Right kidney (tissue), 1 donor: ENCODE results near the gene ACSL6.

Source experiments
- DNase-seq: peaks from one replicate; pipeline ENCODE4 v3.0.0-alpha.2; 2016

The ACSL6 gene

GRCh38 chr5:131999441-132000240 lies 11.8 kb downstream of the ACSL6 start:
- DNase-seq, result no peak

GRCh38 chr5:131999041-131999440 lies 12.4 kb downstream of the ACSL6 start:
- DNase-seq, result no peak

GRCh38 chr5:131998431-131999040 lies 12.9 kb downstream of the ACSL6 start:
- no peak for DNase-seq

GRCh38 chr5:131997727-131998117 lies 13.7 kb downstream of the ACSL6 start:
- no peak for DNase-seq

GRCh38 chr5:131997026-131997726 lies 14.3 kb downstream of the ACSL6 start:
- DNase-seq, result no peak

- DNase-seq, result no peak
Measured at GRCh38 chr5:131996210-131997025, 15.0 kb downstream of the ACSL6 start.

- no peak for DNase-seq
Measured at GRCh38 chr5:131994533-131995226, 16.8 kb downstream of the ACSL6 start.

- DNase-seq, result no peak
Measured at GRCh38 chr5:131994090-131994489, 17.4 kb downstream of the ACSL6 start.

GRCh38 chr5:131993676-131994075 lies 17.8 kb downstream of the ACSL6 start:
- no peak for DNase-seq

- DNase-seq, result no peak
Measured at GRCh38 chr5:131992370-131992769, 19.1 kb downstream of the ACSL6 start.

GRCh38 chr5:131991593-131992324 lies 19.7 kb downstream of the ACSL6 start:
- DNase-seq, result no peak

GRCh38 chr5:131990716-131991115 lies 20.7 kb downstream of the ACSL6 start:
- DNase-seq, result no peak

- no peak for DNase-seq
Measured at GRCh38 chr5:131988601-131989000, 22.9 kb downstream of the ACSL6 start.

- DNase-seq, result no peak
Measured at GRCh38 chr5:131987251-131987650, 24.2 kb downstream of the ACSL6 start.

- no peak for DNase-seq
Measured at GRCh38 chr5:131986161-131986912, 25.1 kb downstream of the ACSL6 start.

GRCh38 chr5:131984956-131985665 lies 26.3 kb downstream of the ACSL6 start:
- DNase-seq, result no peak

- no peak for DNase-seq
Measured at GRCh38 chr5:131983244-131983771, 28.1 kb downstream of the ACSL6 start.

- DNase-seq, result no peak
Measured at GRCh38 chr5:131981516-131981915, 29.9 kb downstream of the ACSL6 start.

GRCh38 chr5:131980696-131981095 lies 30.8 kb downstream of the ACSL6 start:
- no peak for DNase-seq
